Sigmoid colon (tissue), 7 donors: ENCODE results near the gene GPC5. TPM values are rescaled to one million over a fixed set of nuclear protein-coding genes. Genes with fewer than 3 reads are reported as not detected.

Experiments used
- DNase-seq: peaks from one replicate; pipeline ENCODE4 v3.0.0-alpha.2; 2019
- H3K27ac ChIP-seq, 4 donors: fragments of 200-600 bp; sonication (generic); one replicate each; pipeline ENCODE4 v1.5.1; 2016 to 2019; ENCODE audit warnings: mild to moderate bottlenecking in 1 of 4
- H3K27me3 ChIP-seq, 3 donors: fragments of 200-600 bp; sonication (generic); one replicate each; pipeline ENCODE4 v1.5.1; 2019; ENCODE audit warnings: mild to moderate bottlenecking in 1 of 3
- H3K36me3 ChIP-seq, 4 donors: fragments of 200-600 bp; sonication (generic); one replicate each; pipeline ENCODE4 v1.5.1; 2016 to 2019
- H3K4me1 ChIP-seq, 4 donors: fragments of 200-600 bp; sonication (generic); one replicate each; pipeline ENCODE4 v1.5.1; 2017 to 2019
- H3K4me3 ChIP-seq, 4 donors: fragments of 200-600 bp; sonication (generic); one replicate each; pipeline ENCODE4 v1.5.1; 2017 to 2019; ENCODE audit warnings: mild to moderate bottlenecking in 2 of 4, moderate library complexity in 1 of 4
- H3K9me3 ChIP-seq, 4 donors: fragments of 200-600 bp in 3 of 4; sonication (generic) in 3 of 4; one replicate each; pipeline versions ENCODE4 v1.5.1 to v1.6.1; 2013 to 2019
- EP300 ChIP-seq, 4 donors: sonication (generic); formaldehyde crosslinking; IDR thresholded peaks; one replicate each; pipeline ENCODE4 v1.6.1; 2017; ENCODE audit warnings: antibody characterized with exemption in 4 of 4
- POLR2A ChIP-seq, 2 donors: fragments of 450-650 bp; IDR thresholded peaks; one replicate each; pipeline ENCODE4 v1.6.1; 2016; ENCODE audit warnings: antibody characterized with exemption in 2 of 2, mild to moderate bottlenecking in 2 of 2, moderate library complexity in 2 of 2
- POLR2AphosphoS5 ChIP-seq, 4 donors: sonication (generic); formaldehyde crosslinking; IDR thresholded peaks; one replicate each; pipeline ENCODE4 v1.6.1; 2017; ENCODE audit warnings: antibody characterized with exemption in 4 of 4
- WGBS, 2 donors: extraction: QIAGEN DNeasy Blood & Tissue Kit; methylation state at CpG; one replicate each; pipeline ENCODE4 v1.1.7; 2013; 5-methylcytosine and 5-hydroxymethylcytosine counted together
- intact Hi-C: fragments of 100-400 bp; cut with DNase I; formaldehyde crosslinking; loops from one replicate; pipeline ENCODE4 v1.15.1; 2023
- polyA plus RNA-seq, 3 donors: library from polyadenylated mRNA; stranded (reverse); fragments of 200-250 nt; gene quantifications; one replicate each; pipeline ENCODE4 v1.2.3, GENCODE V29; 2013
- total RNA-seq, 4 donors: library from RNA; depleted of rRNA; stranded (reverse); fragments of >200 nt; gene quantifications; one replicate each; pipeline ENCODE4 v1.1.0, GENCODE V29; 2016
- TF ChIP-seq, protein P1 (sequence below), 4 experiments: fragments of 450-650 bp in 3 of 4; fragments of 200-600 bp in 1 of 4; IDR thresholded peaks; one replicate each; pipeline ENCODE4 v1.5.1; 2016 to 2019; ENCODE audit warnings: antibody characterized with exemption in 4 of 4, mild to moderate bottlenecking in 3 of 4, moderate library complexity in 2 of 4
- donor health status: healthy with polysubstance abuse.
- donor health status: Bipolar disorder and iron deficiency.
- donor health status: healthy.

Gene GPC5
- total and polyA plus RNA-seq, 7 donors: 0.39 to 3.9 (median 2.9) TPM; not detected in 2

DNA sequence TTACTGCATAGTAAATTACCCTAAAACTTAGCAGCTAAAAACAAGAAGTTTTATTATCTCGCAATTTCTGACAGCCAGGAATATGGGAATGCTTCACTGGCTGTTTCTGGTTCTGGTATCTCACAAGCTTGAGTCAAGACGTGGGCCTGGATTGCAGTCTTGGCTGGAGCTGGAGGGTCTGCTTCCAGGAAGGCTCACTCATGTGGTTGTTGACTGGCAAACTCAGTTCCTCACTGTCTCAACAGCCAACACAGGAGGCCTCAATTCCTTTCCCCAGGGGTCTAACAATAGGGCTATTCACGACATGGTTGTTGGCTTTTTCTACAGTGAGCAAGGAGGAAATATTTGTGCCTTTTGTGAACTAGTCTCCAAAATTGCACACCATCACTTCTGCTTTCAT, 146.3 kb downstream of the GPC5 start:
- H3K27me3 ChIP-seq: no peaks in the 10 kb centered on the region
- no peak overlapping the region for H3K4me3 ChIP-seq
- H3K36me3 ChIP-seq: no peaks in the 10 kb centered on the region
- H3K4me1 ChIP-seq: peaks cover 0 to 10% (median 9%) of the 10 kb centered on the region in 4 donors
- DNase-seq: no peak
- intact Hi-C loops: no loop called here
- TF ChIP-seq, protein P1, sequence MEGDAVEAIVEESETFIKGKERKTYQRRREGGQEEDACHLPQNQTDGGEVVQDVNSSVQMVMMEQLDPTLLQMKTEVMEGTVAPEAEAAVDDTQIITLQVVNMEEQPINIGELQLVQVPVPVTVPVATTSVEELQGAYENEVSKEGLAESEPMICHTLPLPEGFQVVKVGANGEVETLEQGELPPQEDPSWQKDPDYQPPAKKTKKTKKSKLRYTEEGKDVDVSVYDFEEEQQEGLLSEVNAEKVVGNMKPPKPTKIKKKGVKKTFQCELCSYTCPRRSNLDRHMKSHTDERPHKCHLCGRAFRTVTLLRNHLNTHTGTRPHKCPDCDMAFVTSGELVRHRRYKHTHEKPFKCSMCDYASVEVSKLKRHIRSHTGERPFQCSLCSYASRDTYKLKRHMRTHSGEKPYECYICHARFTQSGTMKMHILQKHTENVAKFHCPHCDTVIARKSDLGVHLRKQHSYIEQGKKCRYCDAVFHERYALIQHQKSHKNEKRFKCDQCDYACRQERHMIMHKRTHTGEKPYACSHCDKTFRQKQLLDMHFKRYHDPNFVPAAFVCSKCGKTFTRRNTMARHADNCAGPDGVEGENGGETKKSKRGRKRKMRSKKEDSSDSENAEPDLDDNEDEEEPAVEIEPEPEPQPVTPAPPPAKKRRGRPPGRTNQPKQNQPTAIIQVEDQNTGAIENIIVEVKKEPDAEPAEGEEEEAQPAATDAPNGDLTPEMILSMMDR (IDR thresholded peaks at IDR 0.05): no peak
- TF ChIP-seq POLR2AphosphoS5 (IDR thresholded peaks at IDR 0.05): no peak
- TF ChIP-seq POLR2A (IDR thresholded peaks at IDR 0.05): no peak
- no peak for TF ChIP-seq EP300 (IDR thresholded peaks at IDR 0.05)
- no peak overlapping the region for H3K27ac ChIP-seq
- no peaks in the 10 kb centered on the region for H3K9me3 ChIP-seq
- WGBS, 2 donors: 72 to 74% methylated on average over 3 of the region's 3 CpGs

DNA sequence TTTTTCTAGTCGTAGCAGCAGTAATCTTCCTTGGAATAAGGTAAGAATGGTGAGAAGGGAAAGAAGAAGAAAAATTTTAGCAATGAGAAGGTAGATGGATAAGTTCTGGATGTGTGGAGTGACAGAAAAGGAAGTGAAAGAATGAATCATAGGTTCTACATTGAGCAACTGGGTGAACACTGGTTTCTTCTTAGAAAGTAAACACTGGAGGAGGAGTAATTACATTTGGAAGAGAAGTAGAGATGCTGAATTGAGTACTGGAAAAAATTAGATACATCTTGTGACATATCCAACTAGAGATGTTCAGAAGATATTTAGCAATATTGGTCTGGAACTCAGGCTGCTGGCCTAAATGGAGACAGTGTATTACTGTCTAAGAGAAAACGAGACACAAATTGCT, 148.5 kb downstream of the GPC5 start:
- 88 to 92% methylated on average over 2 of the region's 2 CpGs for WGBS, 2 donors
- Histone ChIP-seq H3K36me3 (no peaks in the 10 kb centered on the region), H3K4me1 (no peaks in the 10 kb centered on the region), H3K4me3 (no peak overlapping the region), H3K27me3 (no peaks in the 10 kb centered on the region), H3K27ac (no peak overlapping the region), H3K9me3 (no peaks in the 10 kb centered on the region)
- TF ChIP-seq POLR2A (IDR thresholded peaks at IDR 0.05) (no peak), POLR2AphosphoS5 (IDR thresholded peaks at IDR 0.05) (no peak)
- DNase-seq: no peak
- intact Hi-C loops: no loop called here

DNA sequence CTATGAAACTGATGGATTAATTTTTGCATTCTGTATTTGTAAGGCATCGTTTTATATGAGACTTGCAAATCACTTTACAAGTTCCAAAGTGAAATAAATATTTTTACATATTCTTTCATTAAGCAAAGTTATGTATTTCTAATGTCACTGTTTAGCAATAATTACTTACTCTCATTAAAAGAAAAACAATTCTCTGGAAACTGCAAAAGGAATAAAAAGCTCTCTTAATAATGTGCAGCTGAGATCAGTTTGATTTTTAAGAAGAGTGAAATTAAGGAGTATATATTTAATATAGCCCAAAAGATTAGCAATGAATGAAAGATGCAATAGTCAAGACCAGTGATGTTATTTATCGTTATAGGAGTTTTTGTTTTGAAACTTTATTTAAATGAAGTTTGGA, 155.2 kb downstream of the GPC5 start:
- DNase-seq: no peak
- Histone ChIP-seq H3K27ac (no peak overlapping the region), H3K4me1 (no peaks in the 10 kb centered on the region), H3K9me3 (no peaks in the 10 kb centered on the region), H3K27me3 (no peaks in the 10 kb centered on the region), H3K4me3 (no peak overlapping the region), H3K36me3 (no peaks in the 10 kb centered on the region)
- WGBS, 2 donors: 84 to 87% methylated on average over 2 of the region's 2 CpGs
- TF ChIP-seq POLR2A (IDR thresholded peaks at IDR 0.05): no peak
- TF ChIP-seq, protein P1 (IDR thresholded peaks at IDR 0.05): no peak
- intact Hi-C loops: no loop called here

DNA sequence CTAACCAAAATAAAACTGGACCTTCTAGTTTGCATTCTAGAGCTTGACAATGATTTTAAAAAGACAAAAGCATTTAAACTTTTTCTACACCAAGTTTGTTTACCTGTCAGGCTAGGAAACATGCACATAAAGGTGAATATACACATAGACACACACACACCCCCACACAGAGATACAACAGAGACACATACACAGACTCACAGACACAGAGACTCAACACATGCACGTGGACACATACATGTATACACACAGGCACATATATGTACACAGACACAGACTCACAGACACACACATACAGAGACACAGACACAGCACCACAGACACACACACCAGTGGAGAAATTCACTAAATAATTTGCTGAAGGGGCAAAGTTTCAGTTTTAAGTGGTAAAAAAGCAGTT, 155.7 kb downstream of the GPC5 start:
- Histone ChIP-seq H3K4me3 (no peak overlapping the region), H3K27me3 (no peaks in the 10 kb centered on the region), H3K9me3 (no peaks in the 10 kb centered on the region), H3K36me3 (no peaks in the 10 kb centered on the region), H3K27ac (no peak overlapping the region), H3K4me1 (no peaks in the 10 kb centered on the region)
- WGBS, 2 donors: 73 to 74% methylated on average over 1 of the region's 1 CpG
- no peak for DNase-seq
- intact Hi-C loops: no loop called here
- TF ChIP-seq EP300 (IDR thresholded peaks at IDR 0.05) (no peak), POLR2AphosphoS5 (IDR thresholded peaks at IDR 0.05) (no peak), POLR2A (IDR thresholded peaks at IDR 0.05) (no peak)
- TF ChIP-seq, protein P1 (IDR thresholded peaks at IDR 0.05): no peak

DNA sequence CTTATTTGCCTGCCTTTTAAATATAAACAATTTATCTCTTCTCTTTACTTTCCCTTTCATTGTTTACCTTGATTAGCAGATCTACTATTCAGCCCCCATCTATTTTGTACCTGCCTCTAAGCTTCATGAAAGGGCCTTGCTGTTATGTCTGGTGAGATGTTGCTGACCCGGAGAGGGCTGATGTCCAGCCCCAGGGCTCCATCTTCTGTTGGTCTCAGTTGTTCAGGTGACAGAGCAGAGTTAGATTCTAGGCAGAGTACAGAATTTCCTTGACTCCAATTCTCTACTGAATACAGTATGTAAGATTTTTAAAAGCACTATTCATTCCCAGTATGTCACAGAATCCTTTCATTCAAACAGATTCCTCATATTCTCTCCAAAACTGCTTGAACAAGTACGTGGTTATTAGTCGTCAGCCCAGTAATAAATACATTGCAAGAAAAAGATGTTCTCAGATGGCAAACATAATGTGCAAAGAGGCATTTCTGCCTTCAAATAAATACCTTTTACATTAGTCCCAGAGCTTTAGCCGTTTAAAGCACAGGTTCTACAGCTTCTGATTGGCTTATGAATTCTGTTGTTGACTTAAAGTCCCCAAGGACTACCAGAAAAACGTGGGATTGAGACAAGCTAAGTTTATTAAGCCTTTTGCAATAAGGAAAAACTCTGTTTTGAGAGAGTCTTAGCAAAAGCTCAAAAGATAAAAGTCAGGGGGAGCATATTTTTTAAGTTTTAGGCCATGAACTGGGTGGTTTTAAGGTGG, 159.1 kb downstream of the GPC5 start:
- Histone ChIP-seq H3K4me3 (no peak overlapping the region), H3K36me3 (no peaks in the 10 kb centered on the region), H3K4me1 (no peaks in the 10 kb centered on the region), H3K27ac (no peak overlapping the region), H3K9me3 (no peaks in the 10 kb centered on the region), H3K27me3 (no peaks in the 10 kb centered on the region)
- no peak for DNase-seq
- TF ChIP-seq POLR2A (IDR thresholded peaks at IDR 0.05) (no peak), POLR2AphosphoS5 (IDR thresholded peaks at IDR 0.05) (no peak), EP300 (IDR thresholded peaks at IDR 0.05) (no peak)
- TF ChIP-seq, protein P1 (IDR thresholded peaks at IDR 0.05): no peak
- intact Hi-C loops: no loop called here
- 60 to 69% methylated on average over 5 of the region's 5 CpGs for WGBS, 2 donors
